DMS 273 (cell line): ENCODE data around the gene PFKFB4.
"Not testable (repeated sequence)": the region's sequence is repeated elsewhere in the genome, so short reads cannot be mapped to it uniquely, and the experiment has no call there.

Experiments used
- DNase-seq: peaks from one replicate; lab custom pipeline; 2025; ENCODE audit not compliant: unreplicated experiment; lab: John Stamatoyannopoulos, UW

Gene PFKFB4

GRCh38 chr3:48561045-48561736, 4.6 kb upstream of the PFKFB4 start:
- peak; percentile 30 for DNase-seq

GRCh38 chr3:48560648-48561018, 4.0 kb upstream of the PFKFB4 start:
- peak; percentile 44 for DNase-seq

DNA sequence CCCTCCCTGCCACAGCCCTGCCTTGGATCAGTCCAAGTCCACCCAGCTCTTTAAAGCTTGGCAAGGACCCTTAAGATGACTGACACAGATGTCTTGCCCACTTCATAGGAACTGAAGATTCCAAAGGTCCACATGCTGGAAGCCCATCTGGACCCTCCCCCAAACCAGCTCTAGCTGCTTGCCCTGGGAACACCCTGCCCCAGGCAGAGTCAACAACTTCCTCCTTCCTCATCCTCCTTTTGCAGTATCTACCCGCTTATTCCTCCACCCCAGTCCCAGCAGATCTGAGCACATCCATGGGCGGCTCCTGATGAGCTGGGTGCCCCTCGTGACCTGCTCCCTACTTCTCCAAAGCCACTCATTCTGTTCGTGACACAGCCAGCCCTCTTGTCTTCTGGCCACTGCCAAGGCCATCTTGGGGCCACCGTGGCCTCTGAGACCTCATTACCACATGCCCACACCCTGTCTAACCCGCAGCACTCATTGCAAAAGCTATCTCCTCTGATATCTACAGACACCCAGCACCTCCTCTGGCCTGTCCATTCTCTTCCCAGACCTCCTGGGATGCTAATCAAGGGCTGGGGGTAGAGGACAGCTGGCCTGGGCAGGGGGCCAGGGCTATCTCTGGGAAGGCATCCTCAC, 2.0 kb upstream of the PFKFB4 start:
- DNase-seq, result no peak

GRCh38 chr3:48555949-48556795, 431 bp downstream of the PFKFB4 start:
- no peak for DNase-seq

- no peak for DNase-seq
These were observed 1.2 kb downstream of the PFKFB4 start for GRCh38 chr3:48555231-48555948.

DNA sequence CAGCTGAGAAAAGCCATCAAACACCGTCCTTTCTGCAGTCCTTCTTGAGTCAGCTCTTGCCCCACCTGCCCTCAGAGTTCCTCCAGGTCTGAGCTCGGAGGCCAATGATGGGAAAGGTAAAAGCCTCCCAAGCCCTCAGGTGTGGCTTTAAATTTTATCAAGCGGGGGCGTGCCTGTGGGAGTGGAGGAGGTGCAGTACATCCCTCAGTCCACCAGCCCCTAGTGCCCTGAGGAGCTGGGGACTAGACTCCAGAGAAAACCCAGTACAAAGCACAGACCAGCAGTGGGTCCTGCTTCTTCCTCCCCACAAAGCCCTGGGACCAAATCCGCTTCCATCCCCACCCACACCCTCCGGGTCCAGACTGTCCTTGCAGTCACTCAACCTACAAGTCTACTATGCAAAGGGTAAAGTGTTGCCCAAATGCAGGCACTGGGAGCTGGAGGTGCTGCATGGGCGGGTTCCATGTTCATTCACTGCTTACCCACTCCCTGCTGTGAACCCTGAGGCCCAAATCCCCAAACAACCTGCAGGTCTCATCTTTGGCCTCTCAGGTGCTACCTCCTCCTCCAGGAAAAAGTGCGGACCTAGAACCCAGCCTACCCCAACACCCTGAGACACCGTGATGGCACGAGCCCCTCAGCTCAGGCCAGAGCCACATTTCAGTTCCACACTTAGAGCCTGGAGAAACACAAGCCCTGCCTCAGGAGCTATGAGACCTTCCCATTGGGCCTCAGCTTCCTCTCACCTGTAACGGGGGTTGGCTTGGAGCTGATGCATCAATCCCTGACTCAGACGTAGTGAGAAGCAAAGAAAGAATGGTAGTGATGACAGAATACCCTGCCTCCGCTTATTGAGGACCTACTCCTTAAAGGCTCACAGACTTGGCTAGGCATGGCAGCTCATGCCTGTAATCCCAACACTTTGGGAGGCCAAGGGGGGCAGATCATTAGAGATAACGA, 2.4 kb downstream of the PFKFB4 start:
- DNase-seq, result no peak

GRCh38 chr3:48553361-48553760, 3.2 kb downstream of the PFKFB4 start:
- DNase-seq, result no peak

DNA sequence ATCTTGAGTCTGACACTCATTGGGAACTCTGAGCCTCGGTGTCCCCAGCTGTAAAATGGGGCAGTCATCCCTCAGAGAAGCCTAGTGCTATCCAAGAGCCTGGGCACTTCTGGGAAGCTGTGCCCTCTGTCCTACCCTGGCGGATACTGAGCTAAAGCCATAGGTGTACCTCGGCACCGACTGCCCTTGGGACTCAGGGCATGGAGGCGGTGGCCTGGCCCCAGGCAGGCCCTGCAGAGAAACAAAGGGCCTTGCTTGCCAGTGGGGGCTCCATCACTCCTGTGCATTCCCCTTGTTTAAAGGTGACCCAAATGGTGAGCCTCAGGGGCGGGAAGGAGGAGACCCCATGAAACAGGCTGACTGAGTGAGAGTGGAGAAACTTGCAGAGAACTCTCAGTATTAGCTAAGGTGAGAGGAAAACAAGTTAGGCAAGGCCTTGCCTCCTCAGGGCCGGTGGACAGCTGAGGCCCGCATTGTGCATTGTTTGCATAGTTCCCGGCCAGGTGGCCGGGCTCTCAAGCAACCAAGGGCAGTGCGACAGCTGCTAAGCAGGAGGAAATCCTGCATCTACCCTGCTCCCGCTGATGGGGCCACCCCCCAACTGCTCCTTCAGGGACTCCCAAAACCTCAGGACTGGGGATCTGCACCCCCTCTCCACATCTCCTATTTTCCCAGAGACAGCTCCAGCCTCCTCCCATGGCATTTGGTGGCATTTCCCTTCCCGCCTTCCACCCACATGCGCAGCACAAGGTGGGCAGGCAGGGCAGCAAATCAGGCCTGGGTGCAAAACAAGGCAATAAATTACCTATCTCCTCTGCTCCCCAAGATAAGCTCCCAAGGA, 4.3 kb downstream of the PFKFB4 start:
- no peak for DNase-seq

DNA sequence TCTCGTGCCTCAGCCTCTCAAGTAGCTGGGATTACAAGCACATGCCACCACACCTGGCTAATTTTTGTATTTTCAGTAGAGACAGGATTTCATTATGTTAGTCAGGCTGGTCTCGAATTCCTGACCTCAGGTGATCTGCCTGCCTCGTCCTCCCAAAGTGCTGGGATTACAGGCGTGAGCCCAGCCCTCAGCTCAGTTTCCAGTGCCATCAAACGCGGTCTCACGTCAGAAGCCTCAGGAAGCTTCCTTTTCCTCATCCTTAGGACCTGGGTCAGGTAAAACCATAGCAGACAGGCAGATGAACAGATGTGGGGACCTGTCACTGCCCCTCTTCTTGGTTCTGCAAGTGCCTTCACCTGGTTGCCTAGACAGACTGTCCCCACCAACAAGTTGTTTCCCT, 5.0 kb downstream of the PFKFB4 start:
- DNase-seq, result not testable (repeated sequence)

GRCh38 chr3:48548729-48549705, 7.6 kb downstream of the PFKFB4 start:
- peak; percentile 84 for DNase-seq

DNA sequence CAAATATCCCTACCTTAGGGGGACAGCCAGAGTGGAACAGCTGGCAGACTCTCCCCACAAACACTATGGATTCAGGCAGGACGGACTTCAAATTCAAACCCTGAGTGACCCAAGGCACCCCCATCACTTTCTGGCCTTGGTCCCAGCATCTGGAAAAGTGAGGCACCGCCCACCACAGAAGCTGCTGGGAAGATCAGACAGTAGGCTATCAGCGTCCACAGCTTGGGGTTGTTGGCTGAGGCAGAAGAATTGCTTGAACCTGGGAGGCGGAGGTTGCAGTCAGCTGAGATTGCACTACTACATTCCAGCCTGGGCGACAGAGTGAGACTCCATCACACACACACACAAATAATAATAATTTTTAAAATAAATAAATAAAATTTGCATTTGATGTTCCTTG, 8.5 kb downstream of the PFKFB4 start:
- DNase-seq, result no peak

DNA sequence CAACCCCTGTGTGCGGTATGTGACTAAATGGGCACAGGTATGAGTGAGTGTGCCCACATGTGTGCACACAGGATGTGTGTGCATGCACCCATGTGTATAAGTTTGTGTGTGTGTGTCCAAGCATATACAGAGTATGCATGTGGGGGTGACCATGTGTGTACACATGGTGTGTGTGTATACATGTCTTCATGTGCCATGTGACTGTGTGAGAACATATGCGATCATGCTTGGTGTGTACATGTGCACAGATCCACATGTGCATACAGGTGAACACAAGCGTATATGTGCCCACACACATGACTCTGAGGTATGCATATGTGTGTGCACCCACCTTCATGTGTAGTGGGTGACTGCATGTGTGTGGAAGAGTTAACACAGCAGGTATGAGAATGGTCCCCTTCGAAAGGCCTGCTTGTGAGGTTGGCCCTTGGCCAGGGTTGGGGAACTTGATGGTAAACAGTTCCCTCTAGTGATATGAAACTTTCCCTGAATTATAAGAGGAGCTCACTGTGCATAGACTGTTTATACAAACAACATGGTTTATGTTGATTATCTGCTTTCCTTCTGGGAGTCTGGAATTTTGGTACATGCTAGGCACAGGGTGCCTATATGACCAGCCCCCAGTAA, 10.3 kb downstream of the PFKFB4 start:
- DNase-seq, result peak; percentile 41

GRCh38 chr3:48544141-48544540, 12.5 kb downstream of the PFKFB4 start:
- no peak for DNase-seq

- peak; percentile 89 for DNase-seq
These were observed 13.2 kb downstream of the PFKFB4 start for GRCh38 chr3:48543271-48543866.

DNA sequence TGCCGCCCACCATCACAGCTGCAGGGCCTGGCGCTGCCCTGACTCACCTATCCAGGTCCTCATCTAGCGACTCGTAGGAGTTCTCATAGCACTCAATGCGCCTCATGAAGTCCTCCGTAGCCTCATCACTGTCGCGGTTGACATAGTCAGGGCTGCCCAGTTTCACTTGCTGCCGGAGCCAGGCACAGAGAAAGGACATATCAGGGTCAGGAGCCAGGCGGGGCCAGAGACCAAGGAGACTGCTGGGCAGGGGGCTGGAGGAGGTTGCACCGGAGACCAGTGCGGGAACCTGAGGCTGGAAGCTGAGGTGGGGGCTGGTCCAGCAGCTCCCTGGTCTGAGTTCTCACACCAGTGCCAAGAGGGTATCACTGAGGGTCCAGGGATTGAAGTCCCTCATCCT, 18.2 kb downstream of the PFKFB4 start:
- no peak for DNase-seq

- no peak for DNase-seq
These were observed 19.8 kb downstream of the PFKFB4 start for GRCh38 chr3:48536785-48537184.

DNA sequence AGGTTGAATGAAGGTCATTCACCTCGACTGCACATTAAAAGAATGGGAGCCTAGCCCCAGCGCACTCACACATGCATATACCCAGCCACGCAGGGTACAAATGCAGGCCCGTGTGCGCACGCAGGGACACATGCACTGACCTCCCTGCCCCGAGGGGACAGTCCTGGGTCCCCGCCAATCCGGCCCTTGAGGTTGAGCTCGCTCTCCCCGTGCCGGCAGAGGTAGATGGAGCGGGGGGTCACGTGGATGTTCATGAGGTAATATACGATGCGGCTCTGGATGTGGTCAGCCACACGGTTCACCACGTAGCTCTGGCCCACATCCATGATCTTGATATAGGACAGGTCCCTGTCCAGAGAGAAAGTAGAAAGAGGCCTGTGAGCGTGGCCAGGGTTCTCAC, 20.5 kb downstream of the PFKFB4 start:
- no peak for DNase-seq
